Stimulated activated naive B cell treated with anti-CD40 and anti-IgM and Interleukin-4, amounts not matched to agents 10 μg/mL and 1 μg/mL and 100 μg/mL, for 72 hours (primary cell): ENCODE results near the gene XNDC1N.
"Not testable (repeated sequence)": the region's sequence is repeated elsewhere in the genome, so short reads cannot be mapped to it uniquely, and the experiment has no call there.

Experiments used
- ATAC-seq, 2 donors: fragments of 150-1000 bp; cut with Tn5 transposase; replicated peaks; 2 replicates each; pipeline ENCODE4 v1.10.0; 2021; ENCODE audit warnings: moderate library complexity in 1 of 2
- DNase-seq: peaks from one replicate; pipeline ENCODE4 v3.0.0; 2021
- H3K27ac Mint-ChIP-seq: one replicate; pipeline ENCODE4 v1.8.0; 2022; ENCODE audit warnings: mild to moderate bottlenecking, mixed read lengths
- H3K27me3 Mint-ChIP-seq, 2 donors: one replicate each; pipeline ENCODE4 v1.8.0; 2022; ENCODE audit warnings: mixed read lengths in 2 of 2
- H3K36me3 Mint-ChIP-seq, 2 donors: one replicate each; pipeline ENCODE4 v1.8.0; 2022; ENCODE audit warnings: mixed read lengths in 2 of 2, mild to moderate bottlenecking in 1 of 2
- H3K4me1 Mint-ChIP-seq, 2 donors: one replicate each; pipeline ENCODE4 v1.8.0; 2022; ENCODE audit warnings: mixed read lengths in 2 of 2, mild to moderate bottlenecking in 1 of 2
- H3K4me3 Mint-ChIP-seq, 2 donors: one replicate each; pipeline ENCODE4 v1.8.0; 2022; ENCODE audit warnings: mild to moderate bottlenecking in 2 of 2, mixed read lengths in 2 of 2, moderate library complexity in 1 of 2
- H3K9me3 Mint-ChIP-seq, 2 donors: one replicate each; pipeline ENCODE4 v1.8.0; 2022; ENCODE audit warnings: mixed read lengths in 2 of 2, mild to moderate bottlenecking in 1 of 2

Gene XNDC1N

DNA sequence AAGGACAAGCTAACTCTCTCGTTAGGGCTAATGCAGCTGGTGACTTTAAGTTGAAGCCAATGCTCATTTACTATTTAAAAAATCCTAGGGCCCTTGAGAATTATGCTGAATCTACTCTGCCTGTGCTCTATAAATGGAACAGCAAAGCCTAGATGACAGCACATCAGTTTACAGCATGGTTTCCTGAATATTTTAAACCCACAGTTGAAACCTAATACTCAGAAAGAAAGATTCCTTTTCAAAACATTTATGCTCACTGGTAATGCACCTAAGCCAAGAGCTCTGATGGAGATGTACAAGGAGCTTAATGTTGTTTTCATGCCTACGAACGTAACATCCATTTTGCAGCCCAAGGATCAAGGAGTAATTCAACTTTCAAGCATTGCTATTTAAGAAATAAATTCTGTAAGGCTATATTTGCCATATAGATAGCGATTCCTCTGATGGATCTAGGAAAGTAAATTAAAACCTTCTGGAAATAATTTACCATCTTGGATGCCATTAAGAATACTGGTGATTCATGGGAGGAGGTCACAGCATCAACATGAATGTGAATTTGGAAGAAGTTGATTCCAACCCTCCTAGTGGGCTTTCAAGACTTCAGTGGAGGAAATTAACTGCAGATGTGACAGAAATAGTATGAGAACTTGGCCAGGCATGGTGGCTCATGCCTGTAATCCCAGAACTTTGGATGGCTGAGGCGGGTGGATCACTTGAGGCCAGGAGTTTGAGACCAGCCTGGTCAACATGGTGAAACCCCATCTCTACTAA lies 14.5 kb downstream of the XNDC1N start:
- no peak overlapping the region for H3K4me3 Mint-ChIP-seq
- peaks cover 11 to 12% of the 10 kb centered on the region in 2 donors for H3K4me1 Mint-ChIP-seq
- H3K27me3 Mint-ChIP-seq, result no peaks in the 10 kb centered on the region
- no peak for ATAC-seq
- no peaks in the 10 kb centered on the region for H3K9me3 Mint-ChIP-seq
- H3K27ac Mint-ChIP-seq, result no peak overlapping the region
- H3K36me3 Mint-ChIP-seq, result peaks cover 42 to 57% of the 10 kb centered on the region in 2 donors
- no peak for DNase-seq

DNA sequence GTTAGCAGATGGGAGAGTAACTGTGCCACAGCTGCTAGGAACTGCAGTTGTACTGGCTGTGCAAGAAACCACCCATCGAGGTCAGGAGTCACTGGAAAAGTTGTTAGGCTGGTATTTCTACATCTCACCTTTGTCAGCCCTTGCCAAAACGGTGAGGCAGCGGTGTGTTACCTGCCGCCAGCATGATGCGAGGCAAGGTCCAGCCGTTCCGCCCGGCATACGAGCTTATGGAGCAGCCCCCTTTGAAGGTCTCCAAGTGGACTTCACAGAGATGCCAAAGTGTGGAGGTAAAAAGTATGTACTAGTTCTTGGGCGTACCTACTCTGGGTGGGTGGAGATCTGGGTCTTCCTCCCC lies 16.4 kb downstream of the XNDC1N start:
- H3K27me3 Mint-ChIP-seq, ATAC-seq, DNase-seq, H3K4me3 Mint-ChIP-seq, H3K9me3 Mint-ChIP-seq: not testable (repeated sequence)
- H3K36me3 Mint-ChIP-seq, result peaks cover 40 to 58% of the 10 kb centered on the region in 2 donors
- peak overlapping the region; percentile 3 for H3K27ac Mint-ChIP-seq
- peaks cover 11 to 12% of the 10 kb centered on the region in 2 donors for H3K4me1 Mint-ChIP-seq

DNA sequence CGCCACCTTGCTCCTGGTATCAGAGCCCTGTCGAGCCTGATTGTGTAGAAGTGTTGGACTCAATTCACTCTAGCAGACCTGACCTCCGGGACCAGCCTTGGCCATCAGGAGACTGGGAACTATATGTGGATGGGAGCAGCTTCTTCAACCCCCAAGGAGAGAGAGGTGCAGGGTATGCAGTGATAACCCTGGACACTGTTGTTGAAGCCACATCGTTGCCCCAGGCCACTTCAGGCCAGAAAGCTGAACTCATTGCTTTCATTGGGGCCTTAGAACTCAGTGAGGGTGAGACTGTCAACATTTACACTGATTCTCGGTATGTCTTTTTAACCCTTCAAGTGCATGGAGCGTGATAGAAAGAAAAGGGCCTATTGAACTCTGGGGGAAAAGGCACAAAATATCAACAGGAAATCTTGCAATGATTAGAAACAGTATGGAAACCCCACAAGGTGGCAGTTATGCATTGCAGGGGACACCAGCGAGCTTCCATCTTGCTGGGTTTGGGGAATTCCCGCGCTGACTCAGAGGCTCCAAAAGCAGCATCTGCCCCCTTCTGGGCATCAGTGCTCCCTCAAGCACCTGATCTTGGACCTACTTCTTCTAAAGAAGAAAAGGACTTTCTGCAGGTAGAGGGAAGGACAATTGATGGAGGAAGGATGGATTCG lies 16.9 kb downstream of the XNDC1N start:
- not testable (repeated sequence) for H3K4me3 Mint-ChIP-seq, H3K9me3 Mint-ChIP-seq, ATAC-seq, H3K27me3 Mint-ChIP-seq
- Mint-ChIP-seq H3K27ac (peak overlapping the region; percentile 37), H3K4me1 (peaks cover 11 to 12% of the 10 kb centered on the region in 2 donors), H3K36me3 (peaks cover 39 to 55% of the 10 kb centered on the region in 2 donors)
- DNase-seq, result peak; percentile 59

DNA sequence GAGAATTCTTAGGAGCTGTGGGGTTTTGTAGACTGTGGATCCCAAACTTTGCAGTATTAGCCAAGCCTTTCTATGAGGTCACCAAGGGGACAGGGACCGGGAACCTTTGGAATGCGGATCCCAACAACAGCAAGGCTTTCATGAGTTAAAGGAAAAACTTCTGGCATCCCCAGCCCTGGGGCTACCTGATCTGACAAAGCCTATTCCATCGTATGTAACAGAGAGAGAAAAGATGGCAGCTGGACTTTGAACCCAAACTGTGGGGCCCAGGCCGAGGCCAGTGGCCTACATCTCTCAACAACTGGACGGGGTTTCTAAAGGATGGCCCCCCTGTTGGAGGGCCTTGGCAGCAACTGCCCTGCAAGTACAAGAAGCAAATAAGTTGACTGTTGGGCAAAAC lies 17.6 kb downstream of the XNDC1N start:
- H3K27ac Mint-ChIP-seq, H3K4me3 Mint-ChIP-seq, H3K9me3 Mint-ChIP-seq, ATAC-seq, DNase-seq, H3K27me3 Mint-ChIP-seq: not testable (repeated sequence)
- Mint-ChIP-seq H3K4me1 (peaks cover 11 to 12% of the 10 kb centered on the region in 2 donors), H3K36me3 (peaks cover 34 to 49% of the 10 kb centered on the region in 2 donors)

DNA sequence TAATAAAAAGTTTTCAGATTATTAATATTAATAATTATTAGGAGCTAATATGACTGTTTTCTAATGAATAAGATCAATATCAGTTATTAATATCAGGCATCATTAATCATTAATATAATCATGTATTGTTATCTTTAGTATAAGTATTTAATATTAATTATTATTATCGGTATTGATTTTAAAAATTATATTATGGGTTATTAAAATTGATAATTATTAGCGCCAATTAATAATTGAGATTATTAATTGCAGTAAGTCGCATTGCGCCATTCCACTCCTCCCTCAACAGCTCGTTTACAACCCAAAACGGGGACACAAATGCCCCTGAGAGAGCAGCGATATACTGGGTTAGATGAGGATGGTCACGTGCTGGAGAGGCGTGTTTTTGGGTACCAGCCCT lies 20.2 kb downstream of the XNDC1N start:
- DNase-seq, result no peak

DNA sequence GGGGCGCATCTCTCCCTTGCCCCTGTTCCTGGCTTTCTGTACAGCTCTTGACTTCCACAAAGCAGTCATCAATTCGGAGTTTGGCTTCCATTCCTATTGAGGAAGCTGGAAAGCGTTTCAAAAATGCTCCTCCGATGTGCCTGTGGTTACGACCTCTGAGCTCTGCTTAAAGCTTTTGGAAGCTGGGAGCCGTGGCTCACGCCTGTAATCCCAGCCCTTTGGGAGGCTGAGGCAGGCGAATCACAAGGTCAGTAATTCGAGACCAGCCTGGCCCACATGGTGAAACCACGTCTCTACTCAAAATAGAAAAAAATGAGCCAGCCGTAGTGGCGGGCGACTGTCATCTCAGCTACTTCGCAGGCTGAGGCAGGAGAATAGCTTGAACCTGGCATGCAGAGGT lies 27.3 kb downstream of the XNDC1N start:
- not testable (repeated sequence) for H3K9me3 Mint-ChIP-seq, H3K4me1 Mint-ChIP-seq, H3K4me3 Mint-ChIP-seq, H3K27me3 Mint-ChIP-seq, ATAC-seq, DNase-seq, H3K27ac Mint-ChIP-seq
- peaks cover 30 to 42% of the 10 kb centered on the region in 2 donors for H3K36me3 Mint-ChIP-seq

More for the DNA sequence above, 20.2 kb downstream of the XNDC1N start:
- peaks cover 25 to 38% of the 10 kb centered on the region in 2 donors for H3K36me3 Mint-ChIP-seq
- no peak overlapping the region for H3K4me3 Mint-ChIP-seq
- H3K27ac Mint-ChIP-seq, result no peak overlapping the region
- no peaks in the 10 kb centered on the region for H3K9me3 Mint-ChIP-seq
- no peak for ATAC-seq
- H3K27me3 Mint-ChIP-seq, result no peaks in the 10 kb centered on the region
- H3K4me1 Mint-ChIP-seq, result peaks cover 11 to 12% of the 10 kb centered on the region in 2 donors

DNA sequence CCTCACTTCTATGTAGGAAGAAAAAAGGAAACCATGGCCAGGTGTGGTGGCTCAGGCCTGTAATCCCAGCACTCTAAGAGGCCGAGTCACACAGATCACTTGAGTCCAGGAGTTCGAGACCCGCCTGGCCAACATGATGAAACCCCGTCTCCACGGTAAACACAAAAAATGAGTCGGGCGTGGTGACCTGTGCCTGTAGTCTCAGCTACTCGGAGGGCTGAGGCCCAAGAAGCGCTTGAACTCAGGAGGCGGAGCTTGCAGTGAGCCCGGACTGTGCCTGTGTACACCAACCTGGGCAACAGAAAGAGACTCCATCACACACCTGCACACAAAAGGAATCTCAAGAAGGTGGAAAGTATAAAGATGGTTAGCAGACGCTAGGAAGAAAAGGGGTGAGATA lies 32.4 kb downstream of the XNDC1N start:
- ATAC-seq, result no peak
- Mint-ChIP-seq H3K4me3 (no peak overlapping the region), H3K27me3 (no peaks in the 10 kb centered on the region), H3K9me3 (peaks cover 3 to 4% of the 10 kb centered on the region in 2 donors), H3K4me1 (no peaks in the 10 kb centered on the region), H3K27ac (no peak overlapping the region), H3K36me3 (peaks cover 40 to 45% of the 10 kb centered on the region in 2 donors)
- no peak for DNase-seq

DNA sequence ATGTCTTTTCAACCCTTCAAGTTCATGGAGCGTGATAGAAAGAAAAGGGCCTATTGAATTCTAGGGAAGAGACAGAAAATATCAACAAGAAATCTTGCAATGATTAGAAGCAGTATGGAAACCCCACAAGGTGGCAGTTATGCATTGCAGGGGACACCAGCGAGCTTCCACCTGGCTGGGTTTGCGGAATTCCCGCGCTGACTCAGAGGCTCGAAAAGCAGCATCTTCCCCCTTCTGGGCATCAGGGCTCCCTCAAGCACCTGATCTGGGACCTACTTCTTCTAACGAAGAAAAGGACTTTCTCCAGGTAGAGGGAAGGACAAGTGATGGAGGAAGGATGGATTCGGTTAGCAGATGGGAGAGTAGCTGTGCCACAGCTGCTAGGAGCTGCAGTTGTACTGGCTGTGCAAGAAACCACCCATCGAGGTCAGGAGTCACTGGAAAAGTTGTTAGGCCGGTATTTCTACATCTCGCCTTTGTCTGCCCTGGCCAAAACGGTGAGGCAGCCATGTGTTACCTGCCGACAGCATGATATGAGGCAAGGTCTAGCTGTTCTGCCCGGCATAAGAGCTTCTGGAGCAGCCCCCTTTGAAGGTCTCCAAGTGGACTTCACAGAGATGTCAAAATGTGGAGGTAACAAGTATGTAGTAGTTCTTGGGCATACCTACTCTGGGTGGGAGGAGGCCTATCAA lies 39.1 kb downstream of the XNDC1N start:
- not testable (repeated sequence) for H3K27ac Mint-ChIP-seq, H3K4me3 Mint-ChIP-seq, H3K27me3 Mint-ChIP-seq, ATAC-seq, DNase-seq, H3K9me3 Mint-ChIP-seq
- Mint-ChIP-seq H3K36me3 (peaks cover 16 to 38% of the 10 kb centered on the region in 2 donors), H3K4me1 (peaks cover 6 to 11% of the 10 kb centered on the region in 2 donors)

DNA sequence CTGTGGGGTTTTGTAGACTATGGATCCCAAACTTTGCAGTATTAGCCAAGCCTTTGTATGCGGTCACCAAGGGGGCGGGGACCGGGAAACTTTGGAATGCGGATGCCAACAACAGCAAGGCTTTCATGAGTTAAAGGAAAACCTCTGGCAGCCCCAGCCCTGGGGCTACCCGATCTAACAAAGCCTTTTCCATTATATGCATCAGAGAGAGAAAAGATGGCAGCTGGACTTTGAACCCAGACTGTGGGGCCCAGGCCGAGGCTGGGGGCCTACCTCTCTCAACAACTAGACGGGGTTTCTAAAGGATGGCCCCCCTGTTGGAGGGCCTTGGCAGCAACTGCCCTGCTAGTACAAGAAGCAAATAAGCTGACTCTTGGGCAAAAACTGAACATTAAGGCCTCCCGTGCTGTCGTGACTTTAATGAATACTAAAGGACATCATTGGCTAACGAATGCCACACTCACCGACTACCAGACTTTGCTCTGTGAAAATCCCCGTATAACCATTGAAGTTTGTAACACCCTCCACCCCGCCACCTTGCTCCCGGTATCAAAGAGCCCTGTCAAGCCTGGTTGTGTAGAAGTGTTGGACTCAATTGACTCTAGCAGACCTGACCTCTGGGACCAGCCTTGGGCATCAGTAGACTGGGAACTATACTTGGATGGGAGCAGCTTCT lies 39.9 kb downstream of the XNDC1N start:
- H3K27ac Mint-ChIP-seq, H3K9me3 Mint-ChIP-seq, H3K4me3 Mint-ChIP-seq, DNase-seq, H3K27me3 Mint-ChIP-seq, ATAC-seq: not testable (repeated sequence)
- Mint-ChIP-seq H3K36me3 (peaks cover 11 to 29% of the 10 kb centered on the region in 2 donors), H3K4me1 (peaks cover 6 to 11% of the 10 kb centered on the region in 2 donors)

DNA sequence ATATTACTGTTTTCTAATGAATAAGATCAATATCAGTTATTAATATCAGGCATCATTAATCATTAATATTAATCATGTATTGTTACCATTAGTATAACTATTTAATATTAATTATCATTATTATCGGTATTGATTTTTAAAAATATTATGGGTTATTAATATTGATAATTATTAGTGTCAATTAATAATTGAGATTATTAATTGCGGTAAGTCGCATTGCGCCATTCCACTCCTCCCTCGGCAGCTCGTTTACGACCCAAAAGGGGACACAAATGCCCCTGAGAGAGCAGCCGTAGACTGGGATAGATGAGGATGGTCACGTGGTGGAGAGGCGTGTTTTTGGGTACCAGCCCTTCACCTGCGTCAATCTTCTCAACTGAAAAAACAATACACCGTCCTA lies 42.6 kb downstream of the XNDC1N start:
- not testable (repeated sequence) for H3K27ac Mint-ChIP-seq, ATAC-seq, H3K4me3 Mint-ChIP-seq, H3K27me3 Mint-ChIP-seq, H3K9me3 Mint-ChIP-seq, DNase-seq
- Mint-ChIP-seq H3K36me3 (peaks cover 9 to 27% of the 10 kb centered on the region in 2 donors), H3K4me1 (peaks cover 6 to 11% of the 10 kb centered on the region in 2 donors)
